SU-DHL-6 (cell line): Measurements from ENCODE around the gene BUB1.
A peak's percentile ranks its signal among the peaks of the same experiment; 100 is the strongest.

Experiments
- H2AFZ ChIP-seq: fragments of 200-600 bp; sonication (generic); 2 replicates; pipeline ENCODE4 v1.6.1; 2014; ENCODE audit warnings: low read depth, mild to moderate bottlenecking, moderate library complexity, mixed read lengths, antibody characterized with exemption, low read length; ENCODE audit not compliant: severe bottlenecking
- H3F3A ChIP-seq: fragments of 200-600 bp; shearing (Covaris generic); 2 replicates; pipeline ENCODE4 v1.6.0; 2016; ENCODE audit warnings: antibody characterized with exemption, mild to moderate bottlenecking; ENCODE audit not compliant: insufficient read depth
- H3K27ac ChIP-seq: fragments of 200-600 bp; sonication (generic); 2 replicates; pipeline ENCODE4 v1.5.1; 2016; ENCODE audit warnings: low read depth, mild to moderate bottlenecking, low read length, moderate library complexity, mixed read lengths
- H3K27me3 ChIP-seq: fragments of 200-600 bp; sonication (generic), shearing (Covaris generic); 2 replicates; pipeline ENCODE4 v1.6.0; 2014; ENCODE audit warnings: mild to moderate bottlenecking, low read length
- H3K36me3 ChIP-seq: fragments of 200-600 bp; sonication (generic); 2 replicates; pipeline ENCODE4 v1.6.1; 2014; ENCODE audit warnings: mild to moderate bottlenecking, low read length, mixed read lengths
- H3K4me2 ChIP-seq: fragments of 300-600, 200-600 bp; shearing (Covaris generic), sonication (generic); 2 replicates; pipeline ENCODE4 v1.6.0; 2014; ENCODE audit warnings: low read length, low read depth, mild to moderate bottlenecking; ENCODE audit not compliant: poor library complexity, severe bottlenecking
- H3K4me3 ChIP-seq: fragments of 200-600 bp; sonication (generic); 2 replicates; pipeline ENCODE4 v1.5.1; 2014; ENCODE audit warnings: antibody characterized with exemption, low read length, mild to moderate bottlenecking, mixed read lengths; ENCODE audit not compliant: insufficient read depth, poor library complexity, severe bottlenecking
- H3K79me2 ChIP-seq: fragments of 200-600 bp; sonication (generic); 2 replicates; pipeline ENCODE4 v1.6.1; 2014; ENCODE audit warnings: mild to moderate bottlenecking, low read length, moderate library complexity; ENCODE audit not compliant: insufficient read depth
- H3K9ac ChIP-seq: fragments of 200-600 bp; sonication (generic); 2 replicates; pipeline ENCODE4 v1.7.0; 2014; ENCODE audit warnings: mild to moderate bottlenecking, low read length
- H3K9me2 ChIP-seq: fragments of 200-600 bp; sonication (generic); replicated peaks from 2 replicates; pipeline ENCODE4 v1.6.1; 2014; ENCODE audit warnings: low read length; ENCODE audit not compliant: insufficient read depth
- H3K9me3 ChIP-seq: fragments of 200-600 bp; sonication (generic); 2 replicates; pipeline ENCODE4 v1.6.1; 2014; ENCODE audit warnings: low read length, mixed read lengths; ENCODE audit not compliant: insufficient read depth
- H4K20me1 ChIP-seq: fragments of 200-600 bp; sonication (generic); 2 replicates; pipeline ENCODE4 v1.6.1; 2014; ENCODE audit warnings: low read depth, mild to moderate bottlenecking, antibody characterized with exemption, low read length, moderate library complexity, mixed read lengths
- CTCF ChIP-seq: fragments of 200-600 bp; sonication (generic); IDR thresholded peaks from one replicate; pipeline ENCODE4 v1.5.1; 2017; ENCODE audit warnings: antibody characterized with exemption, mild to moderate bottlenecking, low read length, moderate library complexity; ENCODE audit not compliant: insufficient read depth, poor library complexity, severe bottlenecking
- EZH2phosphoT487 ChIP-seq: fragments of 200-600 bp; sonication (generic), shearing (Covaris generic); conservative IDR thresholded peaks from 2 replicates; pipeline ENCODE4 v1.6.1; 2018; ENCODE audit warnings: mild to moderate bottlenecking, antibody characterized with exemption, low read length, moderate library complexity, mixed read lengths

Gene BUB1

DNA sequence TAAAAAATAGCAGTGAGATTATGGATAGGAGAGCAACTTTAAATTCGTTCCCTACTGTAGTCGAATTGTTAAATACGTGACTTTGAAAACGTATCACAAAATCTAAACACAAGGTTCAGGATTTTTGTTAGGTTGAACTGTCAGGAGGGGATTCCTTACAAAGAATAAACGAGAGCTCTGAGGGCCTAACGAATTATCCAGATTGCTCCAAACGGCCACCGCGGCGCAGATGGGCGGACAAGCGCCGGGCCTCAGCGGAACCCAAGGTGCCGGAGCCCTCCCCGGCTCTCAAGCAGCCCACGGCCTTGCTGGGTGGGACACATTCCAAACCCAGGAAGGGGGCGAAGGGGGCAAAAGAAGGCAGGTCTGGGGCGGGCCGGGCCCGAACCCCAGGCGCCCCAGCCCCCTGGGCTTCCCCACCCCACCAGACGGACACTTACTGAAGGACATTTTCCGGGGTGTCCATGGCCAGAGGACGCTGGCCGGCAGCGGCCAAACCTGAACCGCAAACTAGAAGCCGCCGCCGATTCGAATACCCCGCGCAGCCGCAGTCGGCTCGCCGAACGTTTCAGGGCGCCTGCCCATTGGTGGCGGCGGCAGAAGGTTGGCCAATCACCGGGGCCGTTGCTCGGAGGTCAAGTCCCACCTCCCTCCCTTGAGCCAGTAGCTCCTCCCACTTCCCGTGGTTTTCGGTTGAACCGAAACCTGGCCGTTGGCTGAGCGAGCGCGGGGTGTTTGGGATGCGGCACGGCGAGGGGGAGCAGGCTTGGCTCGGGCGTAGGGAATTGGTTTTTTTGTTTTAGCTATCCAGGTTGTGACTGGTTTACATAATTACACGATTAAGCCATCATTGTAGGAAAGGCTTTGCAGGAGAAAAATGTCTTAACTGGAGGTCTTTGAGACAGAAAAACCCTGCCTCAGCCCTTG, at the start of gene BUB1:
Gene BUB1 (minus strand): TSS at position 534 of the 927 bp plus-strand sequence. CDS start 68 bp downstream, at position 466.
- H3K9me2 ChIP-seq: no peaks in the 10 kb centered on the region
- H3K36me3 ChIP-seq: peaks cover 6% of the 10 kb centered on the region; the same call in 1 of the 2 replicates
- peaks cover 42% of the 10 kb centered on the region for H3K79me2 ChIP-seq
- H3F3A ChIP-seq: peaks cover 10% of the 10 kb centered on the region
- H2AFZ ChIP-seq: peak within 1 kb of the TSS; percentile 74
- peak within 1 kb of the TSS; percentile 99 for H3K4me2 ChIP-seq
- no peak for TF ChIP-seq EZH2phosphoT487
- TF ChIP-seq CTCF: no peak
- peak within 1 kb of the TSS; percentile 93 for H3K4me3 ChIP-seq
- peak within 1 kb of the TSS; percentile 82 for H3K27ac ChIP-seq
- H3K9me3 ChIP-seq: no peaks in the 10 kb centered on the region
- no peaks in the 10 kb centered on the region; the same call in 1 of the 2 replicates for H4K20me1 ChIP-seq
- peak within 1 kb of the TSS; percentile 84 for H3K9ac ChIP-seq
- H3K27me3 ChIP-seq: no peaks in the 10 kb centered on the region

DNA sequence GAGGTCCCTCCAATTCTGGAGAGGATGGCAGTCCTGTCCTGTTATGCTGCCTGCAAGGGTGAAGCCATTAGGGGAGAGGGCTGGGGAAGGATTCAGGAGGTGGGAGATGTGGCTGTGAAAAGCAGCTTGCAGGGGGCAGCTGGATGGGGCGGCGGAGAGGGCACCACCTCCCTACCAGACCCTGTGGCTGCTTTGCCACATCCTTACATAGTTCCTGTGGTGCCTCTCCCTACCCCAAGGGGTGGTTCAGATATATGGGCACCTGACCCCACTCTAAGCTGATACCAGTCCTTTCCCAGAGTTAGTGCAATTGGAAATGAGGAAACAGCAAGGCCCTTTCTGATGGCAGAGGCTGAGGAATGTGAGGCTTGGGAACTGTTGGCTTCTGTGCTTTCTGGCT, 48.4 kb upstream of the BUB1 start:
- no peak overlapping the region for H3K9ac ChIP-seq
- no peaks in the 10 kb centered on the region for H3K79me2 ChIP-seq
- H3K9me2 ChIP-seq: no peaks in the 10 kb centered on the region
- H4K20me1 ChIP-seq: no peaks in the 10 kb centered on the region
- H3K4me3 ChIP-seq: no peak overlapping the region
- no peaks in the 10 kb centered on the region for H3F3A ChIP-seq
- H3K27ac ChIP-seq: no peak overlapping the region
- H2AFZ ChIP-seq: no peak overlapping the region
- H3K27me3 ChIP-seq: no peaks in the 10 kb centered on the region
- TF ChIP-seq EZH2phosphoT487 (no peak), CTCF (no peak)
- no peaks in the 10 kb centered on the region for H3K9me3 ChIP-seq
- H3K4me2 ChIP-seq: no peak overlapping the region
- no peaks in the 10 kb centered on the region for H3K36me3 ChIP-seq

- no peaks in the 10 kb centered on the region for H3K36me3 ChIP-seq
- H3K9me2 ChIP-seq: no peaks in the 10 kb centered on the region
- no peak for TF ChIP-seq CTCF
- no peak for TF ChIP-seq EZH2phosphoT487
- H3K9me3 ChIP-seq: no peaks in the 10 kb centered on the region
- no peaks in the 10 kb centered on the region for H3F3A ChIP-seq
- no peak overlapping the region for H3K4me3 ChIP-seq
- no peaks in the 10 kb centered on the region for H3K27me3 ChIP-seq
- H3K79me2 ChIP-seq: no peaks in the 10 kb centered on the region
- no peak overlapping the region for H3K9ac ChIP-seq
- H3K27ac ChIP-seq: no peak overlapping the region
- H2AFZ ChIP-seq: no peak overlapping the region
- H4K20me1 ChIP-seq: no peaks in the 10 kb centered on the region
- H3K4me2 ChIP-seq: no peak overlapping the region
Observed at GRCh38 chr2:110725859-110726258, 48.0 kb upstream of the BUB1 start.
